ENCODE measurements around the gene NELL1. TPM values are rescaled to one million over a fixed set of nuclear protein-coding genes. Genes with fewer than 3 reads are reported as not detected.

NELL1 gene
- total RNA-seq, 6 experiments from 2014 or later, result not detected

GRCh38 chr11:21121991-21122390 lies 452.6 kb downstream of the NELL1 start:
- Mint-ChIP-seq H3K27me3 (ENCODE audit: insufficient read depth) (no peaks in the 10 kb centered on the region), H3K4me3 (no peak overlapping the region), H3K9me3 (peaks cover 25% of the 10 kb centered on the region), H3K27ac (no peak overlapping the region), H3K36me3 (ENCODE audit: low read depth) (no peaks in the 10 kb centered on the region), H3K4me1 (ENCODE audit: low read depth) (no peaks in the 10 kb centered on the region)
- no peak for TF ChIP-seq CTCF (IDR thresholded peaks at IDR 0.05)
- no peak for DNase-seq

DNA sequence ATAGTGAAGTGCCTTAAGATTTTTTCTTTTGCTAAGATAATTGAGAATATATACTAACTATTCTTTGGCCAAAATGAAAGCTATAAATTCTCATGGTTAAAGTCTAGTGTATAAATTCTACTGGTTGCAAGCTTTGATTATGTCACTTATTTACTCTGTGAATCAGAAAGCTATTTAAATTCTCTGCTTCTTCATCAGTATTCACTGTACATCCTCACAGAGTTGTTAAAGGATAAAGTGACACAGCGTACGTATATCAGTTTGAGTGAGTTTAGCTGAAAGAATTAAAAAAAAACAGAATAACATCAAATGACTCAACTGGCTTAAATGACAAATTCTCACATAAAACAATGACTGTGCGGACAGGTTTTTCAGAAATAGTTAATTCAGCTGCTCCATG lies 453.1 kb downstream of the NELL1 start:
- DNase-seq, result no peak
- Mint-ChIP-seq H3K27ac (no peak overlapping the region), H3K9me3 (peaks cover 24% of the 10 kb centered on the region), H3K4me1 (ENCODE audit: low read depth) (no peaks in the 10 kb centered on the region), H3K27me3 (ENCODE audit: insufficient read depth) (no peaks in the 10 kb centered on the region), H3K36me3 (ENCODE audit: low read depth) (no peaks in the 10 kb centered on the region), H3K4me3 (no peak overlapping the region)
- no peak for TF ChIP-seq CTCF (IDR thresholded peaks at IDR 0.05)

DNA sequence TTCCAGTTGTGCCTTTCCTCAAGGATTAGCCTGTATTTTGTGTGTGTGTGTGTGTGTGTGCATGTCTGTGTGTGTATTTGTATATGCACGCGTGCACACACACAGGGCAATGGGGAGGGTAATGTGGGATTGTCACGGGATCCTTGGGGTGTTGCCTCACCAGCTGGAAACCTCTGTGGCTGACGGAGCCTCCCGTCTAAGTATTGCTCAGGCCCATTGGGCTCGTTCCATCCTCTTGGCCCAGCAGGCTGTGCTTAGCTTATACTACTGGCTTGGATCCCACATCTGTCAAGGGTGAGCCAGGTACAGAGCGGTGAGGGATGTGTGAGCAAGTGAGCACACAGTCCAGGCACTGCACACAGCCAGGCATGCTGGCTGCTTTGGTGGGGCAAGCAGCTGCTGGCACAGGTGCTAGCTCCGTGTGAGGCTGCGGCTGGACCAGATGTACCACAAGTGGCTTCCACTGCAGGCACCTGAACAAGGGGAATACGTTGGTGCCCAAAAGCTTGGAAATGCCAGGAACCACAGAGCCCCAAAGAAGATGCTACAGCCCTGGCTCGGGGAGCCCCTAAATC lies 462.8 kb downstream of the NELL1 start:
- H3K36me3 Mint-ChIP-seq (ENCODE audit: low read depth), result peaks cover 2% of the 10 kb centered on the region; the same call in 1 of the 2 replicates
- no peak for TF ChIP-seq CTCF (IDR thresholded peaks at IDR 0.05)

DNA sequence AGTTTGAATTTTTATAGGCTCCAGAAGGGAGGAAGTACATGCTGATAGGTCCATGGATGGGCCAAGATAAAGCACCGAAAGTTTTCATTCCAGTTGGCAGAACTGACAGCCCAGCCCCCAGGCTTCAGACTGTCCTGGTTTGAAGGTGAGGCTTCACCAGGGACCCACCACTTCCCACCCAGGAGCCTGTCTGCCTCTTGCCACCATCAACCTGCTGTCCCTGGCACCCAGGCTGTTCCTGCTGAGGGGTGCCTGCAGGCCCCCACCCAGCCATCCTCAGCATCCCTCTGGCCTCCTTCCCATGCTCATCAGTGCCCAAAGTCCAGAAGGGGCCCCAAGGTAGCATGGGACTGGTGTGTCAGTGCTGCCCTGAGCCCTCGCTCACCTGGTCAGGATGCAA lies 463.9 kb downstream of the NELL1 start:
- H3K9me3 Mint-ChIP-seq, result peaks cover 36% of the 10 kb centered on the region
- H3K36me3 Mint-ChIP-seq (ENCODE audit: low read depth), result peaks cover 5% of the 10 kb centered on the region; the same call in 1 of the 2 replicates
- no peaks in the 10 kb centered on the region; the same call in 1 of the 2 replicates for H3K27me3 Mint-ChIP-seq (ENCODE audit: insufficient read depth)
- no peak for TF ChIP-seq CTCF (IDR thresholded peaks at IDR 0.05)
- no peak overlapping the region for H3K27ac Mint-ChIP-seq
- DNase-seq, result no peak
- H3K4me3 Mint-ChIP-seq, result no peak overlapping the region
- H3K4me1 Mint-ChIP-seq (ENCODE audit: low read depth), result no peaks in the 10 kb centered on the region

More for the DNA sequence above, 462.8 kb downstream of the NELL1 start:
- DNase-seq, result no peak
- H3K4me3 Mint-ChIP-seq, result no peak overlapping the region
- no peak overlapping the region for H3K27ac Mint-ChIP-seq
- peaks cover 40% of the 10 kb centered on the region for H3K9me3 Mint-ChIP-seq
- H3K27me3 Mint-ChIP-seq (ENCODE audit: insufficient read depth), result no peaks in the 10 kb centered on the region; the same call in 1 of the 2 replicates
- no peaks in the 10 kb centered on the region for H3K4me1 Mint-ChIP-seq (ENCODE audit: low read depth)

GRCh38 chr11:21133722-21134121 lies 464.3 kb downstream of the NELL1 start:
- Mint-ChIP-seq H3K9me3 (peaks cover 32% of the 10 kb centered on the region), H3K4me3 (no peak overlapping the region), H3K27ac (no peak overlapping the region), H3K36me3 (ENCODE audit: low read depth) (peaks cover 5% of the 10 kb centered on the region; the same call in 1 of the 2 replicates), H3K4me1 (ENCODE audit: low read depth) (no peaks in the 10 kb centered on the region), H3K27me3 (ENCODE audit: insufficient read depth) (no peaks in the 10 kb centered on the region; the same call in 1 of the 2 replicates)
- no peak for TF ChIP-seq CTCF (IDR thresholded peaks at IDR 0.05)
- no peak for DNase-seq
